ENCODE results near the gene HEPH.

DNA sequence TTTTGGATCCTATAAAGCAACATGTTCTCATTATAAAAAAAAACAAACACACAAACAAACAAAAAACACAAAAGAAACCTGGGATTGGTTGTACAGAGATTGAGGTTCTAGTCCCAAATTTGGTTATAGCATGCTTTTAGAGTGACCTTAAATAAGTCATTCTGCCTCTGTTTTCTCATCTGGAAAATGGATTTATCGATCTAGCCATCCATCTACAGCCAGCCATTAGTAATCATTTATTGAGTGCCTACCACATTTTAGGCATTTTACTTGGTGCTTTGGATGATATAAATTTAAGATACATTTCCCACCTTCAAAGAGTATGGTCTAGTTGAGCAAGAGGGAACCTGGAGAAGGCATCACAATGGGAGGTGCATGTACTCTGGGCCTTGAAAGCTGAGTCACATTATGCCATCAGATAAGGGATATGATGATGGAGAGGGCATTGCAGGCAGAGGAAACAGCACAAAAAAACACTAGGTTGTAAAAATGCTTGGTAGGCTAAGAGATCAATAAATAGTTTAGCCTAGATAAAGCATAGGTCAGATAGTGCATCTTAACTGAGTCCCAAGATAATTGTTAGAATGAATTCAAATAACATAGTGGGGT is 91.4 kb downstream of the HEPH start:
- TF ChIP-seq, protein P1, sequence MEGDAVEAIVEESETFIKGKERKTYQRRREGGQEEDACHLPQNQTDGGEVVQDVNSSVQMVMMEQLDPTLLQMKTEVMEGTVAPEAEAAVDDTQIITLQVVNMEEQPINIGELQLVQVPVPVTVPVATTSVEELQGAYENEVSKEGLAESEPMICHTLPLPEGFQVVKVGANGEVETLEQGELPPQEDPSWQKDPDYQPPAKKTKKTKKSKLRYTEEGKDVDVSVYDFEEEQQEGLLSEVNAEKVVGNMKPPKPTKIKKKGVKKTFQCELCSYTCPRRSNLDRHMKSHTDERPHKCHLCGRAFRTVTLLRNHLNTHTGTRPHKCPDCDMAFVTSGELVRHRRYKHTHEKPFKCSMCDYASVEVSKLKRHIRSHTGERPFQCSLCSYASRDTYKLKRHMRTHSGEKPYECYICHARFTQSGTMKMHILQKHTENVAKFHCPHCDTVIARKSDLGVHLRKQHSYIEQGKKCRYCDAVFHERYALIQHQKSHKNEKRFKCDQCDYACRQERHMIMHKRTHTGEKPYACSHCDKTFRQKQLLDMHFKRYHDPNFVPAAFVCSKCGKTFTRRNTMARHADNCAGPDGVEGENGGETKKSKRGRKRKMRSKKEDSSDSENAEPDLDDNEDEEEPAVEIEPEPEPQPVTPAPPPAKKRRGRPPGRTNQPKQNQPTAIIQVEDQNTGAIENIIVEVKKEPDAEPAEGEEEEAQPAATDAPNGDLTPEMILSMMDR (IDR thresholded peaks at IDR 0.05) = no peak
- TF ChIP-seq POLR2A (IDR thresholded peaks at IDR 0.05) = no peak

Measured in uterus (tissue), 2 donors.